Activated CD8-positive, alpha-beta memory T cell treated with anti-CD3 and anti-CD28 coated beads, Interleukin-2, amount 50 U/mL, for 4 hours (primary cell): ENCODE results near the gene CASP9.

ENCODE experiments used
- DNase-seq: peaks from one replicate; pipeline ENCODE4 v3.0.0-alpha.2; 2020

Gene CASP9

DNA sequence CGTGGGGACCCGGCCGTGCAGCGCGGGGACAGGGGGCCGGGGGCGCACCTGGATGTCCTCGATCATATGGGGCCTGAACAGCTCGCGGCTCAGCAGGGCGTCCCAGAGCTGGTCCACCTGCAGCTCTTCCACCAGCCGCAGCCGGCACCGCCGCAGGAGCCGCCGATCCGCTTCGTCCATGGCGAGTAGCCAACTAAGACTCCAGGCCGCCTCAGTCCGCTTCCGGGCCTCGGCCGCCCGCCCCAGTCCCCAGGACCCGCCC lies at the start of gene CASP9:
CASP9 (minus strand) TSS at position 195 of the 262 bp plus-strand sequence; CDS start at position 180, 15 bp downstream.
- no peak for DNase-seq

GRCh38 chr1:15573477-15573876 lies 49.5 kb upstream of the CASP9 start:
- DNase-seq, result no peak

DNA sequence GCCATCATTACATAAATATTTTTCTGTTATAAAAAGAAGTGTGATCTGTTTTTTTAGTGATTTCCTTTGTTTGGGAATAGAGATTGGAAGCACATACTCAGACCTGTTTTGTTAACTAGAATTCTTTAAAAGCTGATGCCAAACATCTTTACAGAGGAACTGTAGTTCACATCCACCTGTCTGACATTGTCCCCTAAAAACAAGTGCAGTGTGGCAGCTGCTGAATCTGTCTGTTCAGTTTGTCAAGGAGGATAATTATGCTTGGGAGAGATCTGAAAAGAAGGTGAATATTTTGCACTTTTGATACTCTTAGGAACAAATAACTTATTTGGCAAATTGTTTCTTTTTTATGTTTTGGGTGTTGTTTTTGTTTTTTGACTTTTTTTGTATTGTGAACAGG lies 47.3 kb upstream of the CASP9 start:
- DNase-seq, result no peak

DNA sequence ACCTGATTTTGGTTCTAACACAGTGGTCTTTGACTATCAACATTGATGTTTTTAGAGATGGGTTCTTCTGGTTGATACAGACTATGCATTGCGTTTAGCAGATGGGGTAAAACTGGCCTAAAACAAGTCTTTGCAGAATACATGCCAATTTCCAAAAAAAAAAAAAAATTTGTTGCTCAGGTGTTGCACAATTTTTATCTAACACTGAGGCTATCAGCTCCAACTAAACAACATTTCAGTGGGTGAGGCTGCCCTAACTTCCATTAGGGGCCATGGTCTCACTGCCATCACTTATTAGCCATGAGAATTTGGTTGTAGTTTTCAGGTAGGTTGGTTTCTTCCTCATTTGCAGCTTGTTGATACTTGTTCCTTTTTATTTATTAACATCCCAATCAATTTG lies 46.8 kb upstream of the CASP9 start:
- no peak for DNase-seq

DNA sequence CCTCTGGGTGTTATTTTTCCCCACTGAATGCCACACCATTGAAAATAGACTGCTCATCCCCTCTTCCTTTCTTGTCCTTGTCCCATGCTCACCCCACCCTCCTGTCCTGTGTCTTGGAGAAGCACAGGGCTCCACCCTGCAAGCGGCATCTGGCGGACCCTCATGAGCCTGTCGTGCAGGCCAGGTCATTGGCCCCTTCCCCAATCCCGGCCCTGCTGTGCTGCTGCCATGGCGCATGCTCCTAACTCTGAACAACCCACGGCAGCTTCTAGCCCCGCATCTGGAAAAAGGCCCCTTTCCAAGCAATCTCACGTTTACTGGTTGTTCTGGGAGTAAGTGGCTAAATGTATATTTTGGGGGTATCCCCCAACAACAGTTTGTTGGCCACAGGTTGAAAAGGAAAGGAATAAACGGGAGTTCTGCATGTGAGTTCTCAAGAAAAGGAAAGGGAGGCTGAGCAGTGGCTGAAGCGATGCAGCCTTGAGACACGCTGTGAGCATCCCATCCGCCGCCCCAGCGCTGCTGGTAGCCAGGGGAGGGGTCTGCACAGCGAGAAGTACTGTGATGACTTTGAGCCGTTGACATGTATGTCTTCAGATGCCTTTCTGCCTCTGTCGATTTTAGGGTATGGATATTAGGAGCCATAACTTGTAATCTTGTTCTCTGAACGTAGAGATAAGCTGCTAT lies 44.5 kb upstream of the CASP9 start:
- no peak for DNase-seq

DNA sequence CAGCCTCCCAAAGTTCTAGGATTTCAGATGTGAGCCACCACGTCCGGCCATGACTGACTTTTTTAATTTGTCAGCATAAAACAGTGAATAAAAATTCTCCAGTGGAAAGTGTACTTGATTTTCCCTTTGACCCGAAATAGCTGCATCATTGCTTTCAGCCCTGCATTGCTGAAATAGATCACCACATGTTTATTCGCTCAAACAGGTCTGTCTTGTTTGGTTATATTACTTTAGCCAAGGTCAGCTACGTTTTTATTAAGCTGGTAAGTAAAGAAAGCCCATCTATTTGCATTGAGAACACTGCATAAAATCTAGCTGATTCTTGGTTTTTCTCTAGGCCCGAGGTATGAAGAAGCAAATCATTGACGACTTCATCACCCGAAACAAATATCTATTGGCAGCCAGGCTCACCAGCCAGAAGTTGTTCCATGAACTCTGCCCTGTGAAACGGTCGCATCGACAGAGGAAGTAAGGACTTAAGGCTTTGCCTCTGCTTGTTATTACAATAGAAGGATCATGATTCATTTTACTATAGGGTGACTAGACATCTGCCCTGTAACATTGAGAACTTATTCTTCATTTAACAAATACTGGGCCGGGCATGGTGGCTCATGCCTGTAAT lies 35.3 kb upstream of the CASP9 start:
- DNase-seq, result no peak

DNA sequence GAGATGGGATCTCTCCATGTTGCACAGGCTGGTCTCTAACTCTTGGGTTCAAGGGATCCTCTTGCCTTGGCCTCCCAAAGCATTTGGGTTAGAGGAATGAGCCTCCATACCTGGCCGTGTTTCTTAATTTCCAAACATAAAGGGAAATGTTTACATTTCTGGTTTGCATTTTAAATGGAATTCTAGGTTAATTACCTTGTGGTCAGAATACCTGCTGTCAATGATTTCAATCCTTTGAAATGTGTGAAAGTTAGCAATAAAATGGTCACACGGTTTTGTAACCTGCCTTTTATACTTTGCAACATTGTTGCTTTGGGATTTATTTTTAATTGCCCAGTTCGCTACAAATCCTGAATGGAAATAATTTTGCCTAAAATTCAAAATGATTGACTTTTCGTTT lies 34.5 kb upstream of the CASP9 start:
- no peak for DNase-seq

GRCh38 chr1:15557594-15557993 lies 33.6 kb upstream of the CASP9 start:
- no peak for DNase-seq

- no peak for DNase-seq
Observed at GRCh38 chr1:15557008-15557407, 33.0 kb upstream of the CASP9 start.

DNA sequence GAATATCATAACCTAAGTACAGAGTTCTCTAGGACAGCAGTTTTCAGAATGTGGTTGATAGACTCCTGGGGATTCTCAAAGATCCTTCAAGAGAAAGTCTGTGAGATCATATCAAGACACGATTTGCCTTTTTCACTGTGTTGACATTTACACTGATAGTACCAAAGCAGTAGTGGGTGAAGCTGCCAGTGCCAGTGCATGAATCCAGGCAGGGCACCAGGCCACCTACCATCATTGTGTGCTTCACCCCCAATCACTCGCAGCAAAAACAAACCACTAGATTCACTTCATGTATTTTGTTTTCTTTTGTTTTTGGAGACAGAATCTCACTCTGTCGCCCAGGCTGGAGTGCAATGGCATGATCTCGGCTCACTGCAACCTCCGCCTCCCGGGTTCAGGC lies 26.6 kb upstream of the CASP9 start:
- DNase-seq, result no peak

- no peak for DNase-seq
Observed at GRCh38 chr1:15546641-15547040, 22.6 kb upstream of the CASP9 start.

GRCh38 chr1:15543589-15544568 lies 19.9 kb upstream of the CASP9 start:
- DNase-seq, result no peak

DNA sequence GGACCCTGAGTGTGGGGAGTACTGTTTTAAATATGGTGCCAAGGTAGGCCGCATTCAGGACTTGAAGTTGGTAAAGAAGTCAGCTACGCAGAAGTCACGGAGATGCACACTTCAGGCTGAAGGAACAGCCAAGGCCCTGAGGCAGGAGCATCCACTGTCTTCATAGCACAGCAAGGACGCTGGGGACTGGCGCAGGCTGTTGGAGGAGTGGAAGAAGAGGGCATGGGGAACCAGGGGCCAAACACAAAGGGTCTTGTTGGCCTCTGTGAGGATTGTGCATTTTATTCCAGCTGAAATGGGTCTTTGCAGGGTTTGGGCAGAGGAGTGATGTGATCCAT lies 19.2 kb upstream of the CASP9 start:
- no peak for DNase-seq

GRCh38 chr1:15542388-15543250 lies 18.6 kb upstream of the CASP9 start:
- DNase-seq, result no peak

GRCh38 chr1:15541231-15541792 lies 17.3 kb upstream of the CASP9 start:
- DNase-seq, result no peak

GRCh38 chr1:15540186-15540585 lies 16.2 kb upstream of the CASP9 start:
- no peak for DNase-seq

DNA sequence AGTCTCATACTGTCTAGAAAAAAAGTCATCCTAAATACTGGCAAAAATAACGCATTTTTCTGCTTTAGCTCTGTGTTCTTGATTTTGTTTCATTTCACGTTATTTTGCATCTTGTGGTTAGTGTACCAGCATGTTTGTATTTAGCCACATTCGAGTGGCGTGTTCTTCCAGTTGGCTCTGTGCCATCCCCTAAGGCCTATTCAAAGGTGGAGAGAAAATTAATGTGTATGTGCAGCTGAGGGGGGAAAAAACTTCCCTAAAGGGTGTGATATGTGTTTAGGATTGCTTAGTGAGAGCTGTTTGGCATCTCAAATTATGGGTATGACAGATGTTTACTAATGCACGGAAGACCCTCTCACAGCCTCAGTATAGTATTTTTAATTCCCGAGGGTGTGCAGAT lies 14.8 kb upstream of the CASP9 start:
- DNase-seq, result no peak

GRCh38 chr1:15531682-15532081 lies 7.7 kb upstream of the CASP9 start:
- DNase-seq, result no peak

- DNase-seq, result no peak
Observed at GRCh38 chr1:15531003-15531402, 7.0 kb upstream of the CASP9 start.

DNA sequence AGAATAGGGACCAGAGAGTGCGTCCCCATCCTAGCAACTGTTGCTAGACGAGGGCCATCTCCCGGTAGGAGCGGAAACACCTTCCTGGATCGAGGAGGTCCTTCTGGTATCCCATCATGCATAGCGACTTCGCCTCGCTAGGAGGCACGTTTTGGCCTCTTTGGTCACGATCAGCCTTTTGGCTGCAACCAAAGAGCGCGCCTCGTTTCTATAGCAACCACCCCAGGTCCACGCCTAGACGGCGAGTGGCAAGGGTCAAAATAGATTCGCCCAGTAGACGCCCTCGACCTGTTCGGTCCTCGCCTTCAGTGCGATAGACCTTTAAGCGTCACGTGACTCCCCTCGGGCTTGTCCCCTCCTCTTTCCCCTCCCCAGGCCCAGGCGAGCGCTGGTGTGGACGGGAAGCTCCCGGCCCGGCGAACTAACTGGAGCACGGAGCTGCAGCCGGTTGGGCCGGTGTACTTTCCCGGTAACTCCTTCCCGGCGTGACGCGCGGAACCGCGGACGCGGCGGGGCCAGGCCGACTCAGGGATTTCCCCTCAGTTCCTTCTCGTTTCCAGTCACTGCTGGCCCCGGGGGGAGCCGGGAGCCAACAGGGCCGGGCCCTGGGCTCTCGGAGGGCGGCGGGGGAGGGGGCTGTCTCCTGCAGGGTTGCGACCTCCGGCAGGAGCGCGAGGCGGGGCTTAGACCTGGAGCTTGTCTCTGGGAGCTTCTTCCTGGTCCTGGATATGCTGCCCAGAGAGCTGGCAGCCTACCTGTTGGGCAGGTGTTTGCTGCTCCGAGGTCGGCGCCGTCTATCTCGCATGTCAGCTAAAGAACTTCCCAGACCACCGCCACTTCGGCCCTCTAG lies 2.7 kb upstream of the CASP9 start, which contains the start of gene DNAJC16:
DNAJC16 (plus strand) TSS at position 359 of the 850 bp plus-strand sequence. CDS start 2,258 bp downstream, outside the sequence.
- DNase-seq, result peak; percentile 93

DNA sequence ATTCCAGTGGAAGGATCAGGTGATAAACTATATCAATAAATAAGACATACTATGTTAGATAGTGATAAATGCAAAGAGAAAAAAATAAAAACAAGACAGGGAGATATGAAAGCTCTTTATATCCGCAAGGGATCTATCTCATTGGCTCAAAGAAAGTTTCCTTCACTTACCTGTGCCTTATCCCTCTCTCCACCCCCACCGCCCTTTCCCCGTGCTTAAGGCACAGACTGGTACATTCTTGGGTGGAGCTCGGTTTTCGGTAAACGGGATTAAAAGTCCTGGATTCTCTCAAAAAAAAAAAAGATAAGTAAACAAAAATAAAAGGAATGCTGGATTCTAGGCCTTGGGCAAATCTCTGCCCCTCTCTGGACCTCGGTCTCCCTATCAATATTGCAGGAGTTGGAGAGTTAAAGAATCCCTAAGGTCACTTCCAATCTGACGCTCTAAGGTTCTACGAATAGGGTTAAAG lies 2.0 kb upstream of the CASP9 start:
- DNase-seq, result no peak
